H1 (cell line): ENCODE data around the gene ALDH1A2.

Experiments used
- CTCF ChIP-seq, 3 experiments: IDR thresholded peaks; 1 replicate in 2 of 3; 2 replicates in 1 of 3; pipeline versions ENCODE4 v1.5.1 to v1.6.1; 2011; ENCODE audit warnings: low read length in 3 of 3, mild to moderate bottlenecking in 3 of 3, inconsistent platforms in 2 of 3, low read depth in 1 of 3, moderate library complexity in 1 of 3; ENCODE audit not compliant: insufficient read depth in 1 of 3; ENCODE audit errors: control extremely low read depth in 1 of 3
- EGR1 ChIP-seq: IDR thresholded peaks from 2 replicates; pipeline ENCODE4 v1.6.1; 2011; ENCODE audit warnings: low read depth, low read length, borderline replicate concordance
- HDAC2 ChIP-seq, 2 experiments: fragments of 300-600 bp in 1 of 2; sonication (generic) in 1 of 2; IDR thresholded peaks; 2 replicates each; pipeline ENCODE4 v1.6.1; 2011 to 2012; ENCODE audit warnings: low read depth in 2 of 2, low read length in 2 of 2, mild to moderate bottlenecking in 2 of 2, moderate library complexity in 2 of 2, borderline replicate concordance in 1 of 2, inconsistent platforms in 1 of 2
- RNF2 ChIP-seq: fragments of 200-900, 300-1000 bp; sonication (generic); IDR thresholded peaks from 2 replicates; pipeline ENCODE4 v1.7.1; 2016; ENCODE audit warnings: borderline replicate concordance, low read depth, mild to moderate bottlenecking, antibody characterized with exemption, low read length; ENCODE audit not compliant: poor library complexity, severe bottlenecking; ENCODE audit errors: missing control alignments
- SP2 ChIP-seq: IDR thresholded peaks from 2 replicates; pipeline ENCODE4 v1.6.1; 2012; ENCODE audit warnings: mild to moderate bottlenecking, low read length, inconsistent platforms
- USF2 ChIP-seq: IDR thresholded peaks from 2 replicates; pipeline ENCODE4 v1.6.1; 2011; ENCODE audit warnings: low read length, improper control_type of control experiment

- no peak for TF ChIP-seq RNF2
- TF ChIP-seq HDAC2 (IDR thresholded peaks at IDR 0.05; ENCODE audit: borderline replicate concordance in 1 of 2, low read depth in 2 of 2, low read length in 2 of 2): no peak
- no peak for TF ChIP-seq EGR1
- no peak for TF ChIP-seq SP2
- TF ChIP-seq CTCF (IDR thresholded peaks at IDR 0.05; ENCODE audit: control extremely low read depth in 1 of 3, insufficient read depth in 1 of 3, low read depth in 1 of 3, low read length in 3 of 3): no peak
- no peak for TF ChIP-seq USF2
Measured at GRCh38 chr15:57946491-57947048, 118.9 kb downstream of the ALDH1A2 start.
